ENCODE results near the gene CASTOR1. TPM values are rescaled to one million over a fixed set of nuclear protein-coding genes. Genes with fewer than 3 reads are reported as not detected.
A peak's percentile ranks its signal among the peaks of the same experiment; 100 is the strongest.

The CASTOR1 gene
- total and polyA plus RNA-seq, 2 donors (not counting 3 experiments of a cell fraction or from before 2014, with no cell fraction given), result 8.1 to 26.8 TPM

- H3K4me1 ChIP-seq (ENCODE audit: control insufficient read depth, extremely low read depth, insufficient read depth, low read length), result peaks cover 16% of the 10 kb centered on the region
- ChIA-PET POLR2A (no interaction called here), CTCF (no interaction called here)
- H3K79me2 ChIP-seq (ENCODE audit: control insufficient read depth, insufficient read depth, low read length), result no peaks in the 10 kb centered on the region
- dilution Hi-C loops (cut with MboI; ENCODE audit: extremely low pct_ligation_motif_present, low sequenced_read_pairs) (no loop called here), intact Hi-C loops (cut with micrococcal nuclease) (no loop called here)
- no peaks in the 10 kb centered on the region for H3K9me3 ChIP-seq (replicated peaks; ENCODE audit: control insufficient read depth, insufficient read depth, low read length)
- H3K27me3 ChIP-seq (ENCODE audit: control insufficient read depth in 2 of 2, insufficient read depth in 2 of 2, low read length in 2 of 2), result no peaks in the 10 kb centered on the region
- DNase-seq (ENCODE audit: low read depth, low spot score) (no peak), FAIRE-seq (no peak)
- no peak overlapping the region for H2AFZ ChIP-seq (ENCODE audit: low read depth, low read length)
- no TSS peak for BruUV-seq (replicated peaks)
- no peak overlapping the region for H3K27ac ChIP-seq (ENCODE audit: insufficient read depth, low read depth, low read length)
- H3K4me3 ChIP-seq (replicated peaks in 1 of 3; ENCODE audit: insufficient read depth in 1 of 3, low read depth in 1 of 3, low read length in 3 of 3), result no peak overlapping the region
- no peaks in the 10 kb centered on the region for H3K9me1 ChIP-seq (replicated peaks; ENCODE audit: control insufficient read depth, extremely low read depth, insufficient read depth, low read length)
- H4K20me1 ChIP-seq (replicated peaks; ENCODE audit: control insufficient read depth, extremely low read depth, insufficient read depth, low read length), result no peaks in the 10 kb centered on the region
- H3K36me3 ChIP-seq (ENCODE audit: control insufficient read depth in 2 of 2, extremely low read depth in 1 of 2, insufficient read depth in 2 of 2, low read length in 2 of 2), result no peaks in the 10 kb centered on the region
- TF ChIP-seq GATA2 (IDR thresholded peaks at IDR 0.05; ENCODE audit: insufficient read depth, insufficient read length, low read depth, low read length), result no peak
- no peak for TF ChIP-seq POLR2A (IDR thresholded peaks at IDR 0.05; ENCODE audit: low read depth, low read length)
- no peak for TF ChIP-seq JUN (IDR thresholded peaks at IDR 0.05; ENCODE audit: borderline replicate concordance, insufficient read depth, insufficient read length, low read depth)
- TF ChIP-seq CTCF (IDR thresholded peaks at IDR 0.05; ENCODE audit: extremely low read depth in 1 of 2, insufficient read depth in 1 of 2, low read depth in 1 of 2, low read length in 2 of 2), result no peak
- no peak for TF ChIP-seq MAX (IDR thresholded peaks at IDR 0.05; ENCODE audit: insufficient read depth, insufficient read length)
- H3K4me2 ChIP-seq (ENCODE audit: insufficient read depth, low read length), result no peak overlapping the region
- H3K9ac ChIP-seq (replicated peaks; ENCODE audit: extremely low read depth, insufficient read depth, low read length), result no peak overlapping the region
Observed at GRCh38 chr22:30274437-30274812, 14.9 kb downstream of the CASTOR1 start.

- no peak overlapping the region for H2AFZ ChIP-seq (ENCODE audit: low read depth, low read length)
- CTCF ChIA-PET, result no interaction called here
- H3K4me2 ChIP-seq (ENCODE audit: insufficient read depth, low read length), result no peak overlapping the region
- BruUV-seq (replicated peaks), result no TSS peak
- no peak overlapping the region for H3K4me3 ChIP-seq (replicated peaks in 1 of 3; ENCODE audit: insufficient read depth in 1 of 3, low read depth in 1 of 3, low read length in 3 of 3)
- H3K4me1 ChIP-seq (ENCODE audit: control insufficient read depth, extremely low read depth, insufficient read depth, low read length), result peaks cover 16% of the 10 kb centered on the region
- FAIRE-seq (peak; percentile 12), DNase-seq (ENCODE audit: low read depth, low spot score) (no peak)
- no peaks in the 10 kb centered on the region for H3K9me1 ChIP-seq (replicated peaks; ENCODE audit: control insufficient read depth, extremely low read depth, insufficient read depth, low read length)
- no peak for TF ChIP-seq MYC (IDR thresholded peaks at IDR 0.05; ENCODE audit: low read depth, low read length)
- TF ChIP-seq GATA2 (IDR thresholded peaks at IDR 0.05; ENCODE audit: insufficient read depth, insufficient read length, low read depth, low read length), result no peak
- TF ChIP-seq JUN (IDR thresholded peaks at IDR 0.05; ENCODE audit: borderline replicate concordance, insufficient read depth, insufficient read length, low read depth), result no peak
- TF ChIP-seq FOS (IDR thresholded peaks at IDR 0.05; ENCODE audit: borderline replicate concordance, insufficient read depth, low read length), result no peak
- no peak for TF ChIP-seq EZH2 (IDR thresholded peaks at IDR 0.05; ENCODE audit: borderline replicate concordance, low read depth, low read length, severe bottlenecking)
- TF ChIP-seq POLR2AphosphoS5 (IDR thresholded peaks at IDR 0.05; ENCODE audit: insufficient read depth, low read depth, low read length), result no peak
- TF ChIP-seq MAX (IDR thresholded peaks at IDR 0.05; ENCODE audit: insufficient read depth, insufficient read length), result no peak
- no peak for TF ChIP-seq POLR2A (IDR thresholded peaks at IDR 0.05; ENCODE audit: low read depth, low read length)
- TF ChIP-seq CTCF (IDR thresholded peaks at IDR 0.05; ENCODE audit: extremely low read depth in 1 of 2, insufficient read depth in 1 of 2, low read depth in 1 of 2, low read length in 2 of 2), result no peak
- H3K36me3 ChIP-seq (ENCODE audit: control insufficient read depth in 2 of 2, extremely low read depth in 1 of 2, insufficient read depth in 2 of 2, low read length in 2 of 2), result no peaks in the 10 kb centered on the region
- POLR2A ChIA-PET, result no interaction called here
- no peak overlapping the region for H3K27ac ChIP-seq (ENCODE audit: insufficient read depth, low read depth, low read length)
- H4K20me1 ChIP-seq (replicated peaks; ENCODE audit: control insufficient read depth, extremely low read depth, insufficient read depth, low read length), result no peaks in the 10 kb centered on the region
- no peaks in the 10 kb centered on the region for H3K9me3 ChIP-seq (replicated peaks; ENCODE audit: control insufficient read depth, insufficient read depth, low read length)
- H3K27me3 ChIP-seq (ENCODE audit: control insufficient read depth in 2 of 2, insufficient read depth in 2 of 2, low read length in 2 of 2), result no peaks in the 10 kb centered on the region
- H3K9ac ChIP-seq (replicated peaks; ENCODE audit: extremely low read depth, insufficient read depth, low read length), result no peak overlapping the region
- no peaks in the 10 kb centered on the region for H3K79me2 ChIP-seq (ENCODE audit: control insufficient read depth, insufficient read depth, low read length)
- dilution Hi-C loops (cut with MboI; ENCODE audit: extremely low pct_ligation_motif_present, low sequenced_read_pairs), result no loop called here
- intact Hi-C loops (cut with micrococcal nuclease), result no loop called here
Observed at GRCh38 chr22:30273711-30274436, 15.4 kb downstream of the CASTOR1 start.

All from endothelial cell of umbilical vein (primary cell).